NCI-H1930 (cell line): ENCODE results near the gene FBXW2.

Experiments used
- DNase-seq, 2 experiments: peaks; one replicate each; lab custom pipeline; 2025; lab: John Stamatoyannopoulos, UW

FBXW2 gene

DNA sequence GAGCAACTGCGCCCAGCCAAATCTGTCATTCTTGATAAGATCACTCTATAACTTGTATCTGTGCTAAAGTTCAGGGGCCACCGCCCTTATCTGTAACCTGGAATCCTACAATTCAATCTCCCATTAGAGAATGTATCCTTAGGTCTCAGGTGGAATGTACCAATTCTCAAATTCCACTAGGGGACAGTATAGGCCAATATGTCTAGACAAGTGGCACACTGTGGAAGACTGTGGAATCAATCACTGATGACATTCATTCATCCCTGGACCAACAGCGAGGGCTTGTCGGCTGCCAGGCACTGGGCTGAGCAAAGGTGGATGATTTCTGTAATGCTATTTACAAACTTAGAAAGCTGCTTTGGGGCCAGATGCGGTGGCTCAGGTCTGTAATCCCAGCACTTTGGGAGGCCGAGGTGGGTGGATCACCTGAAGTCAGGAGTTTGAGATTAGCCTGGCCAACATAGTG, 50.2 kb downstream of the FBXW2 start:
- DNase-seq, result peak; percentile 40 to 41

DNA sequence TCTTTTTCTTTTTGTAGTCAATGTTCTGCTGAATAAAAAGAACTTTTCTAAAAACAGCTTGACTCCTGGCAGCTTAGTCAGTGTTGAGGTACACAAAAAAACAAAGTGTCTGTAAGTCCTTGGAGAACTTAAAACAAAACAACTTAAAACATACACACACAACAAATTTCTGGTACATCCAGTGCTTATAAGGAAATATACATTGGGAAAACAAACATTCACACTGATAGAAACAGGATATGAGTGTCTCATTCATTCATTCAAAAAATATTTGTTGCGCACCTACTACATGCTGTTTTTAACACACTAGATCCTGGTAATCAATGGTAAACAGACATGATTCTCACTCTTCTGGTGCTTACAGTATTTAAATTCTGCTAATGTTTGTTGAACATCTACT, 51.5 kb downstream of the FBXW2 start:
- DNase-seq, result no peak

DNA sequence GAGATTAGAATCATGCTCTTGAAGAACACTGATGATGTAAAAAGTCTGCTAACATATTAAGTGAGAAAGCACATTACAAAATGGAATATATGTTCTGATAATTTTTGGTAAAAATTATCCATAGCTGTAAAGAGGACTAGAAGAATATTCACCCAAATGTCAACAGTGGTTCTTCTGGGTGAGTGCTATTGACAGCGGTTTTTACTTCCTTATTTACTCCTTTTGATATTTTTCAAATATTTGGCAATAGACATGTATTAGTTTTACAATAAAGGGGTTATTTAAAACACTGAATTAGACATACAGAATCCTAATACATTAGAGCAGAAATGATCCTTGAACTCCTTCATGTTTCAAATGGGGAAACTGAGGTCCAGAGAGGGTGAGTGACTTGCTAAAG, 52.0 kb downstream of the FBXW2 start:
- DNase-seq, result no peak

DNA sequence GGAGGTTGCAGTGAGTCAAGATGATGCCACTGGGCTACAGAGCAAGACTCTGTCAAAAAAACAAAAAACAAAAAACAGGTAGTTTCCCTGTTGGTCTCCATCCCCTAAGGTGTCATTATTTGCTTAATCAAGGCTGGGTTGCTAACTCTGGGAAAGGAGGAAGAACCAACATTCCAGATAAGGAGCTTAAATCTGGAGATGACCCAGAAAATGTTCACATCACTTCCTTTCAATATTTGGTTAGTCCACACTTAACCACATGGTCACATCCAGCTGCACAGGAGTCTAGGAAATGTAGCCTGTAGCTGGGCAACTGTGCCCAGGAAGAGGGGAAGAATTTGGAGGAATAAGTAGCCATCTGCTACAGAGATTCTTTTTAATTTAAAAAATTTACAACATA, 53.1 kb downstream of the FBXW2 start:
- no peak for DNase-seq

DNA sequence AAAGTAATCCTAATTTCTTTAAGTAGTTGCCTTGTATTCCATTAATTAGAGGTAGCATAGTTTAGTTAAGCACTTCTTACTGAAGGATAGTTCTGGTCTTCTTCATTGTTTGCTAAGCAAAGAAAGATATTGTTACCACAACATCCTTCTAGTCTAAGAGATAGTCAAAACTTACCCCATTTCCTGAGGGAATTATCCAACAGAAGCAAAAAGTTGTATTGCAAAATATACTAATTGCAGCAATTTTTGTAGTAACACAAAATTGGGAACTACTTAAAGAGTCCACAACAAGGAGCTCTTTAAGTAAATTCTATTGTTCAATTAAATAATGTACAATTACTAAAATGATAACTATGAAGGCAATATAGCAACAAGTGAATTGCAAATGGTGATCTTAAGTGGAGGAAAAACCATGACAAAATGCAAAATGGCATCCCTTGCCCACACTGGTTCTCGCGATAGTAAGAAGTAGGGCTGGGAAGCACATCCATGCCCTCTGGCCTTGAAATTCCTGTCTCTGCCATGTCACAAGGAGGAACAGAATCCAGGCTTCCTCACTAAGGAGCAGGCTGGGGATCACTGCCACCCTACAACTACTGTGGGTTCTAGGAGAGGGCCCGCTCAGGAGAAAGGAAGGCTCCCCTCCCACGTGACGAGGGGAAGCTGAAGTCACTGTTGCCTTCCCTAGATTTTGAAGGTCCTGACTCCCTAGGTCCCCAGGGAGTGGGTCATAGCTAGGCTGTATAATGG, 55.6 kb downstream of the FBXW2 start:
- DNase-seq, result no peak

DNA sequence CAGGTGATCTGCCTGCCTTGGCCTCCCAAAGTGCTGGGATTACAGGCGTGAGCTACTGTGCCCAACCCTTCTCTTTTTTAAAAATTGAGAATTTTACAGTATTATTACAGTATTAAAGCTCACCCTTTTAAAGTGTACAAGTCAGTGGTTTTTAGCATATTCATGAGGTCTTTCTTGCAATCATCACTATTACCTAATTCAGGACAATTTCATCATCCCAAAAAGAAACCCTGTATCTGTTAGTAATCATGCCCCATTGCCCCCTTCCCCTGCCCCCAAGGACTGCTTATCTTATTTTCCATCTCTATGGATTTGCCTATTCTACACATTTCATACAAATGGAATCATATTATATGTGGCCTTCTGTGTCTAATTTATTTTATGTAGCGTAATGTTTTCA, 56.3 kb downstream of the FBXW2 start:
- no peak for DNase-seq

DNA sequence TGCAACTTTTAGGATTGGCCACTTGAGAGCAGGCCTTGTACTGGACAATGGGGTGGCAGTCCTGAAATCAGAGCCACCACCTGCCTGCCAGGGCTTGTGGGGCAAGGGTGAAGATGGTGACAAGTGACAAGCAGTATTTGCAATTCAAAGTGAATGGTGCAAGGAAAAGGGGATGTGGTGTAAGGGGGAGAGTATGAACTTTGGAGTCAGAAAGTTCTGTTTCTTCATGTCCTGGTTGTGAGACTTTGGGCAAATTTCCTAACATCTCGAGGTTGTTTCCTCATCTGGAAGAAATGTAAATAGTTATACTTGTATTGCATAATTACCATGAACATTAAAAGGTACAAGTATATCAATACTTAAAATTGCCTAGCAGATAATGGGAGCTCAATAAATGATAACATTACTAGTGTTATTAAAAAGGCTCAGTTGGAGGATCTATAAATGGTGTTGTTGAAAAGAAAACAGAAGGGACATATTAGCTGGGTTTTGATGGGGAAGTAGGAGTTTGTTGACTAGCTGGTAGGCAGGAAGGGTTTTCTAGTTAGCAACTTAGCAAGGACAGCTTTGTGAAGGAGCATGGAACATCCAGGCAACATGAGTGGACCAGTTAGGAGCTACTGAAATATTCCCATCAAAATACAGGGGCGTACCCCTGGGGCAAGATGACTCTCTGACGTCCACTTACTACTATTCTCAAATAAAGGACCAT, 57.6 kb downstream of the FBXW2 start:
- DNase-seq, result no peak

DNA sequence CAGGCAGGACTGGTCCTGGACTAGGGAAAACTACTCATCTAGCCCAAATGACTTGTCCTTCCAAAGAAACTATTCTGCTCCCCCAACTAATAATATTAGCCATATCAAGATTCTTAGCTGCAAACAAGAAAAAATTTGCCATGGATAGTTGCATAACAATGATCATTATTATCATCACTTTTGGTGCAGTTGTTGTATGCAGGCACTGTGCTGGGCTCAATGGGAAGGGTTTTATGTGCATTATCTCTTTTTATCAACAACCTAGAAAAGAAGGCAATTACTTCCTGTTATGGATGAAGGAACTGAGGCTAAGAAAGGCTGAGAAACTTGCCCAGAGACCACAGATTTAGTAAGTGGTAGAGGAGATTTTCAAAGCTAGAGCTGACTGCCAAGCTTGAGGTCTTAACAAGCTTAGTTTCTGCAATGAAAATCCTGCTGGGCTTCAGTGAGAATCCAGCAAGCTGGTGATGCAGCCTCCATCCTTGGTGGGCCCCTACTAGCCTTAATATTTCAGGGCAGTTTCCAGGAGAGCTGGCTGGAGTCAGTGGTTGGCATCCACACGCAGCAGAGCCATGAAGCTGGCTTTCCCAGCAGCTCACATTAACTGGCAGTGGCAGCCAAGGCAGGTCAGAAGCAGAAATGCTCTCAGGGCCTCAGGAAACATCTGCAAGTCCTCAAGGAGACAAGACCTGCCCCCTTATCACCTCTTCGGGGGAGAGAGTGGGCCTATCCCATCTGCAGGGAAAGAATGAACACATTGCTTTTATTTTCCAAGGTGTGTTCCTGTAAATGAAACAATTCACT, 58.4 kb downstream of the FBXW2 start:
- no peak for DNase-seq

DNA sequence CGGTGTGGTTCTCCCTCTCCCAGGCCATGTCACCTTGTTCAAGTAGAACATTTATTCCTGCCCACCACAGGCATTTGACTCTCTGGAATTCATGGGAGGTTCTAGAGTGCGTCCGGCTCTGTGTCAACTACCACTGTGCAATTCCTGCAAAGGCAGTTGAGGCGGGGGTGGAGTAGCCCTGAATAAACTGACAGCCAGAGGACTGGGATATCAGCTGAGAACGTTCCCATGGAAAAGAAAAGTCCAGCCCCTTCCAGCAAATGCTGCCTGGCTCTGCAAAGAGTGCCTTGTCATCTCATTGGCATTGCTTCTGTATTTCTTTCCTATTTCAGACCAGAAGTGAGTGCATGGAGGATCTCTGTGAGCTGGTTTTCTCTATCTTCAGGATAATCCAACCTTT, 60.0 kb downstream of the FBXW2 start:
- no peak for DNase-seq

DNA sequence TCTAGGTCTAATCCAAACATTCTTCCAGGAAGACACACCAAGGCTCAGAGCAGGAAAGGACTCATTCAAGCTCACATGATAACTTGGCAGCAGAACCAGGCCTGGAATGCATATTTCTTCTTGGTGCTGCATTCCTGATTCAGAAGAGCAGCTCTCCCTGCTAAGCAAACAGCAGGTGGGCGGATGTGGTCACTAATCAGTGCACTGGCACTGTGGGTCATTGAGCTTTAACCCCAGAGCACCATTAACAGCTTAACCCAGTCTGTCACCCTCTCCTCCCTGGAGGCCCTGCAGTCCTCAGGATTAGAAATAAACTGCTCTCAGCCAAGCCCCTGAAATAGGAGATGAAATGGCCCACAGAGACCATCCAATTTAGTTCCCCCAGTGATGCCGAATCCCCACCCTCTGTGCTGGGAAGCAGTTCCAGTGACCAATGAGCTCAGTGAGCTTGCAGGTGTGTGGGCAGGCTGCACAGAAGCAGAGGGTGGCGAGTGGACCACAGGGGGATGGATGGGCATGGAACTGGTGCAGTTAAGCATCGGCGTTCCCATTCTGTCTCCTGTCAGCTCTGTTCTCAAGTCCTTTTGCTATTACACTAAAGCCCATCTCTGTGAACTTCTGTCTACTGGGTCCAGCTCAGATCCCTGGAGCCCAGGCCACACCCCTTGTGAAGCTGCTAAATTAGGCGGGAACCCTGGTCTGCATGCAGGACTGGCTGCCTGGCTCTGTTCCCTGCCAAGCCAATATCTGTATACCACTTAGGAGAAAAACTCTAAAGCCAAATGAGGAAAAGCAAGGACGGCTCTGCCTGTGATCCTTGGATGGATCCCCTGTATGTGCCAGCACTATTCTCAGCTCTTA, 62.3 kb downstream of the FBXW2 start:
- DNase-seq, result no peak

DNA sequence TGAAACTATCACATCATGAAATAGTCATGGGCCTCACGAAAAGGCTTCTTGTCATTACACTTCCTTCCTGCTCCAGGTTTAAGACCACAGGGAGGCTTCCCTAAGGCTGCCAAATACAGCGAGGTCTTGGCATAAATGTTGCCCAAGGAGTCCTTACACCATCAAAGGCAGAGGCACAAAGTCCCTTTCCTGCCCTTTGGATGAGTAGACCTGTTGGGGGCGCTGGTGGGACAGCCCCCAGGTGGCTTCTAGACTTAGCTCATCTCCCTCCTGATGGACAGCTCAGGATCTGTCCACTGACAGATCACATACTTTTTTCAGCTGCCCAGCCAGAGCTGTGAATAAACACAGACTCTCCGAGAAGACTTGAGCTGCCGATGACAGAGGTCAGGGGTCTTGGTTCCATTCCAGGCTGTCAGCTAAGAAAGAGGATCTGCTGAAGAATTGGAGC, 63.4 kb downstream of the FBXW2 start:
- no peak for DNase-seq

DNA sequence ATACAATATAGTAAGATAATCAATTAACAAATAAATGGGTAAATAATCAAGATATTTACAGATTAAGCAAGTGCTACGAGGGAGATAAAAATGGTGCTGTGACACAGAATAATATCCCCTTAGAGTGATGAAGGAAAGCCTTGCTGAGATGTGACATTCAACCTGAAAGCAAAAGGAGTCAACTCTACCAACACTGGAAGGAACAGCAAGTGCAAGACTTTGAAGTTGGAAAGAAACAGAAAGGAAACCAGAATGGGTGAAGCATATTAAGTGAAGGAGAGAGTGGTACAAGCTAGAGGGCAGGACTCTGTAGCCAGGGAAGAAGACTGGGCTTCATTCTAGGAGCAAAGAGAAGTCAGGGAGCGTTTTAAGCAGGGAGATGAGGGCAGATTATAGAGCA, 66.7 kb downstream of the FBXW2 start:
- no peak for DNase-seq

DNA sequence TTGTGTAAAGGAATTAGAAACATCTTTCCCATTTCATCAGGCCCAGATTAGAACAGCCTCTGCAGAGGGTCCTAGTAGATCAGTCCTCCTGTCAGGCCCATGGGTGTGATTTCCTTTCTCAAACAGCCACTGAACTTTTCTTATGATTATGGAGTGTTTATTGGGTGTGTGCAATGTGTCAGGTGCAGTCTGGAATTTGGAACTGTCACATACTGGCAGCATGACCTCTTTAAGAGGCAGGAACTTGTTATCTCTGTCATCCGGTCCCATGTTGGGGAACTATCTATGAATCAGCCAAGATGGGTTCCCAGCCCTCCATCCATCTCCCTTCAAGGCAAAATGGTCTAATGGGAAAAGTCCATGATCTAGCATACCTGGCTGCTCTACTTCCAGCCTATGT, 67.3 kb downstream of the FBXW2 start:
- DNase-seq, result no peak

DNA sequence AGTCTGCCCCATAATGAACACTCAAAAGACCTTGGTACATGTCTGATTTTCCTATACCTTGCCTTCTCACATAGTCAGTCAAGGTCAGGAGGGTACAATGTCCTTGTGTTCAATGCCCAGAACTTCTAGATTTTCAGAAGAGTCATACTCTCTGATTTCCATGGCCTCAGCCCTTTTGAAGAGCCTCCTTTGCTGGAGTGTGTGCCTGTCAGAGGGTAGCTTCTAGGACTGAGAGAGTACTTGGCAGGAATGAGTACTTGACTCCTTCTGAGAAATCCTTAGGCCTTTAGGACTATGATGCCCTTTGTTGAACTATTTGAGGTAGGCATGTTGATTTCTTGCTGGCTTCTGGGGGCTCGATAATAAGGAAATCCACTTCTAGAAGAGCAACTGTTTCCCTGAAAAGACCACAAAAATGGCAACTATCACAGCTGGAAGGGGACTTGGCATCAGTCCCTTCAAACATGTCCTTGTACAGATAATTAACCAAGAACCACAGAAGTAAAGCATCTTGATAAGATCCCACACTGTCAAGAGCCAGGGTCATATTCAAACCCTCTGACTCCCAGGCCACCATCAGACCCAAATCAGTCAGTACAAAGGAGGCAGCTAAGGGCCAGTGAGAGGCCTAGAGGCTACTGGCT, 68.3 kb downstream of the FBXW2 start:
- DNase-seq, result no peak

DNA sequence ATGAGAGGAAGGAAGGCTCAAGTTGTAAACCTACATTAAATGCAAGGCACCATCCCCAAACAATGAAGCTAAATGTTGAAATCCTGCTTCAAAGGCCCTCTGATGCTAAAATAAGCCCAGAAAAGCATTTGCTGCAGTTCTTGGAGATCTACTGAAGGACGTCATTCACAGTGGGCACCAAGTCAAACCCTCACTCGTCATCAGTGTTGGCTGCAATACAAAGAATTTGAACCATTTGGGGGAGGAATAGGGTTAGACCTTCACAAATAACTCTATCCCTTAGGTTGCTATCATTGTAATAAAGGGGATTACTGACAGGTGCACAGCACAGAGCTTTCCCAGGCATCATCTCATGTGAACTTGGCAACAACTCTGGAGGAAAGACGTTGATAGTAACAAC, 69.7 kb downstream of the FBXW2 start:
- DNase-seq, result no peak

DNA sequence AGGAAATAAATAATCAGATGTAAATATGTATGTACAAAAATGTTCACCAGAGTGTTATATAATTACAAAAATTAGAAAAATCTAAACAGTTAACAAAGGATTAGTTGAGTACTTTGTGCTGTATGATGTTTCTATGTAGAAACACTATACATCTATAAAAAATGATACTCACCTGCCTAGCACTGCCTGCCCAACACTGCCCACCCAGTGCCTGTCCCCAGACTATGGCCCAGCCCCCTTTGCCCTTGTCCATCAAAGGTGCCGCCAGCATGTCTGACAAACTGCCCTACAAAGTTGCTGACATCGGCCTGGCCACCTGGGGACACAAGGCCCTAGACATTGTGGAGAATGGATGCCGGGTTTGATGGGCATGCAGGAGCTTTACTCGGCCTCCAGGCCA, 72.8 kb downstream of the FBXW2 start:
- no peak for DNase-seq

DNA sequence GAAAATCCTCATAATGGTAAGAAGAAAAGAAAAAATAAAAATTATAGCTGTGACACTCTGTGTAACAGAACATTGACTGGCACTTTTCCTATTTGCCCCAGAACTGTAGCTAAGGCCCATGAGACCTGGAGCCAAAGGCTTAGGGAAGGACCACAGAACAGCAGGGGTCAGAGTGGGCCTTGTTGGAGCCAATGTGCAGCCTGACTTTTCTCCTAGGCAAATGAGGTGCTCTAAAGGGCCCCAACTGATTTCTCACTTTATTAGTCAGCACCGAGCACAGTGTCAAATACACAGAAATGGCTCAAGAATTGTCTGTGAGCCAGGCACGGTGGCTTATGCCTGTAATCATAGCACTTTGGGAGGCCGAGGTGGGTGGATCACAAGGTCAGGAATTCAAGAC, 74.9 kb downstream of the FBXW2 start:
- no peak for DNase-seq

DNA sequence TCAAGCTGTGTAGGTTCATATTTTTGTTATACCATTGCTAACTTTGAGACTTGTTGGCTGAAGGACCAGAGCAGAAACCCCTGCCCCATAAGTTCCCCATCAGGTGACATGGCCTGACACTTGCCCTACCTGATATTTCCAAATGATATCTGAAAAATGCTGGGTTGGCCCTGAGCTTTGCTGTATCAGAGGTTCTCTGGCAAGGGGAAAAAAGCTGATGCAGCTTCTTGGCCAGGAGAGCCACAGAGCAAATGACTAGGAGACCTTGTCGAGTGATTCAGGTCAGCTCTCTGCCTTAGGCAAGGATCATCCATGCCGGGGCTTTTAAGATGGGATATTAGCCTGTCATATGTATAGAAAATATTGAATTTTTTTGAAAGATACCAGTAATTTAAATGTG, 76.0 kb downstream of the FBXW2 start:
- no peak for DNase-seq

DNA sequence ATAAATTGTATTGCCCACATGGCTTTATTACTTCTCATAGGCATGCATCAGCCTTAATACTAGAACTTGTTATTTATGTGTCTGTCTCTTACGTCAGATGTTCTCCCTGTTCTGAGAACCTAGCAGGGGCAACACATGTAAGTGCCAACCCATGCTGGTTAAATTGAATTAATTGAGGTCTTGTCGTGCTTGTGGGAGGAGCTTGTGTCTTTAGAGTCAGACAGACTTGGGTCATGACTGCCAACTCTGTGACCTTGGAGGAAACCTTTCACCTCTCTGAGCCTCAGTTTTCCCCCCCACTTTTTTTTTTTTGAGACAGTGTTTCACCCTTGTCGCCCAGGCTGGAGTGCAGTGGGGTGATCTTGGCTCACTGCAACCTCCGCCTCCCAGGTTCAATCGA, 76.7 kb downstream of the FBXW2 start:
- DNase-seq, result no peak

DNA sequence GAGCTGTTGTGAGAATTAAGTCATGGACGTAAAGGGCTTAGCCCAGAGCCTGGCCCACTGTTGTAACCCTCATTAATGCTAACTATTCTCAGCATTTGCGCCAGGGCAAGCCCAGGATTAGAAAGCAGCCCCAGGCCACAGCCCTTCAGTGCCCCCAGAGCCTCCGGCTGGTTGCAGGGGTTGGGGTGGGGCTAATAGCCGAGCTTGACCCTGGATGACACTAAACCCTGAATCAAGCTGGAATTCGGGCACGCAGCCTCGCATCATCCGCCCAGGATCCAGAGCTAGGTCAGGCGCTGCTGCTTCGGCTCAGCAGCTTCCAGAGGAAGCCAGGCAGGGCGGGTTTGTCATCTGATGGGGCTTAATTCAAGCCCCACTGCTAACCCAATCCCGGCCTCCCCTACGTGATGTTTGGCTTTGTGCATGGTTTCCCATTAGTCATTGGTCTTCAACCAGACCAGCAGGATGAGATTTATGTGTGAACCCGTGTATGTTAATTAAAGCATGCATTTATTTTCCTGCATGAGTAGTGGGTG, 77.8 kb downstream of the FBXW2 start:
- DNase-seq, result no peak

DNA sequence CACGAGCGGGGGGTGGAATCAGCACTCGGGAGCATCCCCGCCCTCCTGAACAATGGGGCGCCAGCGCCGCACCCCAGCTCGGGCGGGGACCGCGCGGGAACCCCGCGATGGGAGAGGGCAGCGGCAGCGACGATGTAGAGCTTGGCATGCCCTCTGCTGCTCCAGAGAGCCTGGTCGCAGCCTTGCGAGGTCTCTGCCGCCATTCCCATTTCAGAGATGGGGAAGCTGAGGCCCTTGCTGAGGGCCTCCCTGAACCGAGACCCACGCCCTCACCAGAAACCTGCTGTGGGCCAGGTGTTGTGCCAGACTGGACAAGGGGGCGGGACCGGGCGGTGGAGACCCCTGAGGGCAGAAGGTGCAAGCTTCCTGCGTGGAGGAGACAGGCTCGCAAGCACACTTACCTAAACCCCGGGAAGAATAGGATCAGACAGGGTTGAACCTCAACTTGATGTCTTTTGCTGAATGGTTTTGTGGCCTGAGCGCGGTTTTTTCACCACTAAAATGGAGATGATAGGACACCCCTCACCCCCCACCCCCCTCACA, 78.3 kb downstream of the FBXW2 start:
- no peak for DNase-seq
